HFFc6 (cell line): ENCODE data around the gene EFNB3. TPM values are rescaled to one million over a fixed set of nuclear protein-coding genes. Genes with fewer than 3 reads are reported as not detected.
A peak's percentile ranks its signal among the peaks of the same experiment; 100 is the strongest.

Experiments used
- DNase-seq: peaks from one replicate; pipeline ENCODE4 v3.0.0-alpha.2; 2018
- H3K27ac Mint-ChIP-seq: 2 replicates; pipeline ENCODE4 v1.8.0; 2020; ENCODE audit warnings: mild to moderate bottlenecking, mixed read lengths
- H3K27me3 Mint-ChIP-seq: 2 replicates; pipeline ENCODE4 v1.8.0; 2021; ENCODE audit warnings: mild to moderate bottlenecking, moderate library complexity, mixed read lengths; ENCODE audit not compliant: insufficient read depth
- H3K36me3 Mint-ChIP-seq: 2 replicates; pipeline ENCODE4 v1.8.0; 2021; ENCODE audit warnings: low read depth, mixed read lengths
- H3K4me1 Mint-ChIP-seq: 2 replicates; pipeline ENCODE4 v1.8.0; 2020; ENCODE audit warnings: low read depth, mixed read lengths
- H3K4me3 Mint-ChIP-seq: 2 replicates; pipeline ENCODE4 v1.8.0; 2020; ENCODE audit warnings: mild to moderate bottlenecking, moderate library complexity, mixed read lengths
- H3K9me3 Mint-ChIP-seq: 2 replicates; pipeline ENCODE4 v1.8.0; 2020; ENCODE audit warnings: mild to moderate bottlenecking, mixed read lengths
- CTCF ChIP-seq: fragments of 200-600 bp; sonication (generic); IDR thresholded peaks from 2 replicates; pipeline ENCODE4 v1.5.0; 2021; ENCODE audit warnings: antibody characterized with exemption, mild to moderate bottlenecking
- total RNA-seq, 6 experiments: library from RNA; stranded (reverse); fragmentation: NEBNext Ultra II Directional; extraction: Animal tissue kit (Norgen Biotek cat#: 25700); gene quantifications; 2 replicates in 1 of 6; 3 replicates in 5 of 6; pipeline ENCODE4 v1.2.3, GENCODE V29; 2021

Gene EFNB3
- total RNA-seq, 6 experiments from 2014 or later, result 0.12 to 0.34 (median 0.24) TPM

- H3K36me3 Mint-ChIP-seq, result no peaks in the 10 kb centered on the region; the same call in 1 of the 2 replicates
- H3K27me3 Mint-ChIP-seq, result peaks cover 46% of the 10 kb centered on the region
- TF ChIP-seq CTCF, result no peak
- peaks cover 27% of the 10 kb centered on the region for H3K4me1 Mint-ChIP-seq
- H3K27ac Mint-ChIP-seq, result no peak overlapping the region
- no peak for DNase-seq
- no peak overlapping the region for H3K4me3 Mint-ChIP-seq
- no peaks in the 10 kb centered on the region for H3K9me3 Mint-ChIP-seq
Observed at GRCh38 chr17:7707858-7708750, 3.1 kb downstream of the EFNB3 start.

- no peak overlapping the region for H3K4me3 Mint-ChIP-seq
- H3K27ac Mint-ChIP-seq, result no peak overlapping the region
- H3K36me3 Mint-ChIP-seq, result no peaks in the 10 kb centered on the region
- no peaks in the 10 kb centered on the region for H3K9me3 Mint-ChIP-seq
- no peak for DNase-seq
- peaks cover 20% of the 10 kb centered on the region for H3K4me1 Mint-ChIP-seq
- TF ChIP-seq CTCF, result no peak
- peaks cover 48% of the 10 kb centered on the region for H3K27me3 Mint-ChIP-seq
Observed at GRCh38 chr17:7709031-7709430, 4.0 kb downstream of the EFNB3 start.

- H3K4me3 Mint-ChIP-seq, result no peak overlapping the region
- no peak for TF ChIP-seq CTCF
- H3K9me3 Mint-ChIP-seq, result no peaks in the 10 kb centered on the region
- H3K36me3 Mint-ChIP-seq, result no peaks in the 10 kb centered on the region
- no peak overlapping the region for H3K27ac Mint-ChIP-seq
- DNase-seq, result no peak
- peaks cover 42% of the 10 kb centered on the region for H3K27me3 Mint-ChIP-seq
- H3K4me1 Mint-ChIP-seq, result peaks cover 12% of the 10 kb centered on the region; the same call in 1 of the 2 replicates
Observed at GRCh38 chr17:7710301-7710700, 5.3 kb downstream of the EFNB3 start.

GRCh38 chr17:7711051-7711755 is 6.2 kb downstream of the EFNB3 start:
- no peak overlapping the region for H3K27ac Mint-ChIP-seq
- peak; percentile 49 for TF ChIP-seq CTCF

GRCh38 chr17:7712111-7712771 is 7.2 kb downstream of the EFNB3 start:
- no peak for TF ChIP-seq CTCF
- H3K4me3 Mint-ChIP-seq, result no peak overlapping the region
- DNase-seq, result no peak
- peaks cover 29% of the 10 kb centered on the region for H3K27me3 Mint-ChIP-seq
- no peak overlapping the region for H3K27ac Mint-ChIP-seq
- no peaks in the 10 kb centered on the region for H3K36me3 Mint-ChIP-seq
- no peaks in the 10 kb centered on the region for H3K9me3 Mint-ChIP-seq
- H3K4me1 Mint-ChIP-seq, result peaks cover 15% of the 10 kb centered on the region

More at GRCh38 chr17:7711051-7711755, 6.2 kb downstream of the EFNB3 start:
- Mint-ChIP-seq H3K4me3 (no peak overlapping the region), H3K4me1 (peaks cover 9% of the 10 kb centered on the region), H3K9me3 (no peaks in the 10 kb centered on the region), H3K27me3 (peaks cover 36% of the 10 kb centered on the region), H3K36me3 (no peaks in the 10 kb centered on the region)
- DNase-seq, result no peak
